Regular cardiac myocyte (primary cell): ENCODE measurements around the gene CST5. TPM values are rescaled to one million over a fixed set of nuclear protein-coding genes. Genes with fewer than 3 reads are reported as not detected.

Experiments
- total RNA-seq: library from RNA; depleted of rRNA; stranded (reverse); fragments of >200 nt; gene quantifications from 2 replicates; pipeline ENCODE4 v1.2.3, GENCODE V29; 2014

The CST5 gene
- total RNA-seq, result not detected in 2 replicates

GRCh38 chr20:23879328-23879798 is at the start of gene CST5:
Gene CST5, minus strand, starts transcription at chr20:23879748. Its CDS starts 72 bp downstream, at chr20:23879676.

GRCh38 chr20:23826541-23827021 is 53.0 kb downstream of the CST5 start, which contains the start of gene CST2:
Gene CST2, minus strand, starts transcription at chr20:23826729. Its CDS starts 69 bp downstream, at chr20:23826660.

Other genes starting within 250 kb of the CST5 start
- gene CST3, start 241.8 kb downstream of the CST5 start, total RNA-seq, result 143 and 271 TPM in 2 replicates
- gene CST4, start 190.7 kb downstream of the CST5 start, total RNA-seq, result 0.77 and 1.7 TPM in 2 replicates
- gene CST1, start 128.8 kb downstream of the CST5 start, total RNA-seq, result 13.2 and 29.3 TPM in 2 replicates
- 6.9 and 38.1 TPM in 2 replicates for gene CST2, start 53.0 kb downstream of the CST5 start, total RNA-seq
- not detected in 2 replicates for gene GGTLC1, start 109.0 kb upstream of the CST5 start, total RNA-seq